CD4-positive, alpha-beta T cell (primary cell): ENCODE measurements around the gene UQCR11. TPM values are rescaled to one million over a fixed set of nuclear protein-coding genes. Genes with fewer than 3 reads are reported as not detected.

Experiments used
- ATAC-seq: fragments of 200-7000 bp; cut with Tn5 transposase; one replicate; pipeline ENCODE4 v1.10.0; 2022; ENCODE audit warnings: mild to moderate bottlenecking; ENCODE audit not compliant: poor library complexity
- CTCF ChIA-PET: fragments of 350-600 bp; sonication (Branson Sonifier 250); formaldehyde crosslinking; loops from one replicate; lab custom pipeline; 2021; ENCODE audit warnings: antibody characterized with exemption, inconsistent platforms; lab: Charles Lee
- POLR2A ChIA-PET: fragments of 350-600 bp; sonication (Branson Sonifier 250); formaldehyde crosslinking; loops from one replicate; lab custom pipeline; 2021; ENCODE audit warnings: antibody characterized with exemption, inconsistent platforms; lab: Charles Lee
- DNase-seq, 14 experiments: peaks; one replicate each; pipeline ENCODE4 v3.0.0-alpha.2; 2013 to 2020; ENCODE audit warnings: mixed read lengths in 2 of 14
- H3K27ac ChIP-seq, 2 donors: one replicate each; pipeline versions ENCODE4 v1.5.1 to v1.7.0; 2013; ENCODE audit warnings: low read length in 2 of 2, low read depth in 1 of 2, mild to moderate bottlenecking in 1 of 2
- H3K27me3 ChIP-seq, 2 experiments: 1 replicate in 1 of 2; 2 replicates in 1 of 2; pipeline versions ENCODE4 v1.6.1 to v1.7.0; 2013; ENCODE audit warnings: low read length in 2 of 2, control low read depth in 1 of 2, mild to moderate bottlenecking in 1 of 2, moderate library complexity in 1 of 2; ENCODE audit not compliant: insufficient read depth in 2 of 2, control insufficient read depth in 1 of 2
- H3K36me3 ChIP-seq: one replicate; pipeline ENCODE4 v1.6.1; 2013; ENCODE audit warnings: low read length, control low read depth; ENCODE audit not compliant: insufficient read depth
- H3K4me1 ChIP-seq: one replicate; pipeline ENCODE4 v1.6.1; 2013; ENCODE audit warnings: low read length, control low read depth; ENCODE audit not compliant: insufficient read depth
- H3K4me3 ChIP-seq: one replicate; pipeline ENCODE4 v1.5.1; 2013; ENCODE audit warnings: mild to moderate bottlenecking, low read length, moderate library complexity
- H3K9me3 ChIP-seq, 2 experiments: 1 replicate in 1 of 2; 2 replicates in 1 of 2; pipeline versions ENCODE4 v1.6.1 to v1.7.0; 2013; ENCODE audit warnings: low read length in 2 of 2, mild to moderate bottlenecking in 2 of 2, control low read depth in 1 of 2, moderate library complexity in 1 of 2; ENCODE audit not compliant: control insufficient read depth in 1 of 2, insufficient read depth in 1 of 2
- H3K27ac Mint-ChIP-seq: one replicate; pipeline ENCODE4 v1.8.0; 2020; ENCODE audit warnings: mixed read lengths
- H3K27me3 Mint-ChIP-seq: one replicate; pipeline ENCODE4 v1.8.0; 2021; ENCODE audit warnings: mixed read lengths
- H3K36me3 Mint-ChIP-seq: one replicate; pipeline ENCODE4 v1.8.0; 2021; ENCODE audit warnings: low read depth, mixed read lengths
- H3K4me1 Mint-ChIP-seq: one replicate; pipeline ENCODE4 v1.8.0; 2021; ENCODE audit warnings: low read depth, mixed read lengths
- H3K4me3 Mint-ChIP-seq: one replicate; pipeline ENCODE4 v1.8.0; 2020; ENCODE audit warnings: mild to moderate bottlenecking, mixed read lengths
- H3K9me3 Mint-ChIP-seq: one replicate; pipeline ENCODE4 v1.8.0; 2020; ENCODE audit warnings: mixed read lengths
- CTCF ChIP-seq: fragments of 200-600 bp; IDR thresholded peaks from one replicate; pipeline ENCODE4 v1.8.0; 2022; ENCODE audit warnings: antibody characterized with exemption, mild to moderate bottlenecking
- intact Hi-C, 2 experiments: fragments of 100-400 bp; cut with DNase I in 1 of 2; cut with micrococcal nuclease in 1 of 2; formaldehyde crosslinking; loops; one replicate each; pipeline versions ENCODE4 v1.15.1 to v1.9.0; 2023 to 2025; cut with DNase I, micrococcal nuclease
- total RNA-seq, 174 experiments: library from RNA in 2 of 174; stranded (reverse) in 2 of 174; gene quantifications; one replicate each; pipeline ENCODE4 v1.2.3 and lab custom pipeline; 2021 to 2026

Gene UQCR11
- total RNA-seq, 2 experiments from 2014 or later = 88.9 to 93.8 TPM

GRCh38 chr19:1606138-1606651, 933 bp upstream of the UQCR11 start:
- intact Hi-C loops = loop anchor here (1.0 to 5.0 kb wide), 6 partner anchors 45 to 206 kb away; partner anchors contain the start of genes ATP8B3 (in 1 of the 2) and TCF3 (in 1 of the 2)
- no peaks in the 10 kb centered on the region for H3K9me3 Mint-ChIP-seq
- H3K4me1 Mint-ChIP-seq = peaks cover 39% of the 10 kb centered on the region
- H3K27ac Mint-ChIP-seq = peak overlapping the region; percentile 97
- no peaks in the 10 kb centered on the region for H3K9me3 ChIP-seq
- ChIA-PET POLR2A (interaction anchor here (0.7 to 4.8 kb wide), 10 partner anchors 13 to 337 kb away, joined by 3 to 78 read pairs (median 4); partner anchors contain the start of genes FAM174C, MBD3 and TCF3), CTCF (interaction anchor here (0.7 to 2.5 kb wide), 9 partner anchors 10 to 220 kb away, joined by 3 to 31 read pairs (median 5); partner anchors contain the start of genes MBD3 and TCF3)
- no peak for ATAC-seq
- peak overlapping the region; percentile 77 to 86 for H3K27ac ChIP-seq
- peaks cover 35% of the 10 kb centered on the region for H3K36me3 Mint-ChIP-seq
- H3K27me3 Mint-ChIP-seq = no peaks in the 10 kb centered on the region
- DNase-seq = no peak
- peak overlapping the region; percentile 91 for H3K4me3 Mint-ChIP-seq
- peaks cover 79% of the 10 kb centered on the region for H3K4me1 ChIP-seq
- peaks cover 5% of the 10 kb centered on the region for H3K36me3 ChIP-seq
- peak overlapping the region; percentile 99 for H3K4me3 ChIP-seq
- H3K27me3 ChIP-seq = no peaks in the 10 kb centered on the region
- TF ChIP-seq CTCF = no peak

GRCh38 chr19:1602091-1602707, 3.1 kb downstream of the UQCR11 start:
- H3K4me1 Mint-ChIP-seq = peaks cover 21% of the 10 kb centered on the region
- H3K27ac Mint-ChIP-seq = no peak overlapping the region

DNA sequence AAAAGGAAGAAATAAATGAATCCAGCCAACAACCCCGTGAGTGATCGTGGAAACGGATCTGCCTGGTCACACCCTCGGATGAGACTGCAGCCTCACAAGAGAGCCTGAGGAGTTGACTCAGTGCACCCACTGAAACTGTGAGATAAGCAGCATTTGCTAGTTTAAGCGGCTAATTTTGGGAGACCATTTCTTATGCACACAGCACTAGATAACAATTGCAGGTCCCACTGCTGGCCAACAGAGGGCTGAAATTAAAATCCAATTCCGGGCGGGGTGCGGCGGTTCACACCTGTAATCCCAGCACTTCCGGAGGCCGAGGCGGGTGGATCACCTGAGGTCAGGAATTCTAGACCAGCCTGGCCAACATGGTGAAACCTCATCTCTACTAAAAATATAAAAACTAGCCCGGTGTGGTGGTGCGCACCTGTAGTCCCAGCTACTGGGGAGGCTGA, 3.6 kb downstream of the UQCR11 start:
- Mint-ChIP-seq H3K4me3 (peak overlapping the region; percentile 30), H3K27ac (no peak overlapping the region), H3K27me3 (no peaks in the 10 kb centered on the region), H3K4me1 (peaks cover 21% of the 10 kb centered on the region), H3K9me3 (no peaks in the 10 kb centered on the region), H3K36me3 (peaks cover 40% of the 10 kb centered on the region)
- Histone ChIP-seq H3K36me3 (peaks cover 35% of the 10 kb centered on the region), H3K27ac (no peak overlapping the region), H3K4me1 (peaks cover 48% of the 10 kb centered on the region), H3K4me3 (no peak overlapping the region), H3K27me3 (no peaks in the 10 kb centered on the region), H3K9me3 (no peaks in the 10 kb centered on the region)
- no peak for ATAC-seq
- CTCF ChIA-PET = no interaction called here
- no peak for TF ChIP-seq CTCF
- intact Hi-C loops = no loop called here
- POLR2A ChIA-PET = interaction anchor here (1.7 kb wide), 1 partner anchor 9 kb away, joined by 8 read pairs; the partner anchor contains the start of gene MBD3
- no peak for DNase-seq

More at GRCh38 chr19:1602091-1602707, 3.1 kb downstream of the UQCR11 start:
- Mint-ChIP-seq H3K9me3 (no peaks in the 10 kb centered on the region), H3K4me3 (peak overlapping the region; percentile 34), H3K27me3 (no peaks in the 10 kb centered on the region), H3K36me3 (peaks cover 35% of the 10 kb centered on the region)
- intact Hi-C loops = no loop called here
- Histone ChIP-seq H3K4me3 (no peak overlapping the region), H3K9me3 (no peaks in the 10 kb centered on the region), H3K4me1 (peaks cover 53% of the 10 kb centered on the region), H3K27me3 (no peaks in the 10 kb centered on the region), H3K27ac (no peak overlapping the region), H3K36me3 (peaks cover 30% of the 10 kb centered on the region)
- ATAC-seq (no peak), DNase-seq (no peak)
- POLR2A ChIA-PET = interaction anchor here (1.7 kb wide), 1 partner anchor 9 kb away, joined by 8 read pairs; the partner anchor contains the start of gene MBD3
- no peak for TF ChIP-seq CTCF
- CTCF ChIA-PET = no interaction called here
